GM12878 (cell line): ENCODE measurements around the gene CHCHD3.

Source experiments
- CTCF ChIP-seq, 3 experiments: IDR thresholded peaks in 2 of 3; conservative IDR thresholded peaks in 1 of 3; 2 replicates each; pipeline ENCODE4 v1.5.1; 2011; ENCODE audit warnings: low read depth in 3 of 3, low read length in 3 of 3, mild to moderate bottlenecking in 3 of 3, control low read depth in 2 of 3, moderate library complexity in 2 of 3, inconsistent platforms in 1 of 3, mixed read lengths in 1 of 3; ENCODE audit not compliant: control insufficient read depth in 2 of 3, insufficient read depth in 1 of 3; ENCODE audit errors: extremely low read depth in 1 of 3
- SMC3 ChIP-seq: IDR thresholded peaks from 2 replicates; pipeline ENCODE4 v1.6.1; 2011; ENCODE audit warnings: low read length, improper control_type of control experiment, borderline replicate concordance
- YBX1 ChIP-seq: fragments of 450-650 bp; IDR thresholded peaks from 2 replicates; pipeline ENCODE4 v1.6.1; 2016; ENCODE audit warnings: antibody characterized with exemption

GRCh38 chr7:132776048-132776620, 305.8 kb downstream of the CHCHD3 start:
- TF ChIP-seq CTCF (IDR thresholded peaks at IDR 0.05 in 2 of 3, conservative IDR thresholded peaks at IDR 0.05 in 1 of 3; ENCODE audit: control insufficient read depth in 2 of 3, extremely low read depth in 1 of 3, insufficient read depth in 1 of 3, low read depth in 3 of 3, low read length in 3 of 3) (no peak), SMC3 (no peak), YBX1 (no peak)
